B cell (primary cell): ENCODE data around the gene NUDT3. TPM values are rescaled to one million over a fixed set of nuclear protein-coding genes. Genes with fewer than 3 reads are reported as not detected.

Experiments
- ATAC-seq: fragments of 200-7000 bp; cut with Tn5 transposase; one replicate; pipeline ENCODE4 v1.10.0; 2021; ENCODE audit warnings: low read depth, mild to moderate bottlenecking, moderate number of reproducible peaks, moderate library complexity
- CTCF ChIA-PET: fragments of 350-600 bp; sonication (Branson Sonifier 250); formaldehyde crosslinking; loops from one replicate; lab custom pipeline; 2021; ENCODE audit warnings: antibody characterized with exemption, inconsistent platforms; lab: Charles Lee
- POLR2A ChIA-PET: fragments of 350-600 bp; sonication (Branson Sonifier 250); formaldehyde crosslinking; loops from one replicate; lab custom pipeline; 2021; ENCODE audit warnings: antibody characterized with exemption; lab: Charles Lee
- DNase-seq: peaks from one replicate; pipeline ENCODE4 v3.0.0; 2013
- H2AFZ ChIP-seq: 2 replicates; pipeline ENCODE4 v1.6.1; 2012; ENCODE audit warnings: mild to moderate bottlenecking, low read depth, low read length; ENCODE audit not compliant: insufficient read depth, poor library complexity, severe bottlenecking
- H3K27ac ChIP-seq, 2 donors: 1 replicate in 1 of 2; 2 replicates in 1 of 2; pipeline ENCODE4 v1.5.1; 2012 to 2013; ENCODE audit warnings: low read length in 2 of 2, mild to moderate bottlenecking in 2 of 2, moderate library complexity in 1 of 2
- H3K27me3 ChIP-seq, 4 experiments: fragments of 200-600 bp in 1 of 4; sonication (generic) in 1 of 4; replicated peaks in 1 of 4; 1 replicate in 2 of 4; 2 replicates in 2 of 4; pipeline versions ENCODE4 v1.6.1 to v1.7.0; 2013 to 2016; ENCODE audit warnings: low read length in 3 of 4, mild to moderate bottlenecking in 2 of 4, mixed read lengths in 1 of 4, moderate library complexity in 1 of 4; ENCODE audit not compliant: insufficient read depth in 4 of 4, control insufficient read depth in 3 of 4; ENCODE audit errors: control extremely low read depth in 1 of 4
- H3K36me3 ChIP-seq, 2 experiments: replicated peaks in 1 of 2; 1 replicate in 1 of 2; 2 replicates in 1 of 2; pipeline versions ENCODE4 v1.6.1 to v1.7.1; 2013; ENCODE audit warnings: low read length in 1 of 2; ENCODE audit not compliant: insufficient read depth in 2 of 2, control insufficient read depth in 1 of 2; ENCODE audit errors: control extremely low read depth in 1 of 2, extremely low read depth in 1 of 2
- H3K4me1 ChIP-seq, 2 donors: fragments of 200-600 bp in 1 of 2; sonication (generic) in 1 of 2; 1 replicate in 1 of 2; 2 replicates in 1 of 2; pipeline versions ENCODE4 v1.5.1 to v1.6.1; 2013 to 2017; ENCODE audit warnings: low read length in 2 of 2; ENCODE audit not compliant: control insufficient read depth in 2 of 2, insufficient read depth in 2 of 2
- H3K4me2 ChIP-seq: replicated peaks from 2 replicates; pipeline ENCODE3; 2012; ENCODE audit warnings: mild to moderate bottlenecking, low read depth, low read length; ENCODE audit not compliant: poor library complexity, severe bottlenecking
- H3K4me3 ChIP-seq, 5 experiments: fragments of 200-600 bp in 1 of 5; sonication (generic) in 1 of 5; 1 replicate in 3 of 5; 2 replicates in 2 of 5; pipeline versions ENCODE4 v1.5.1 to v1.7.0; 2011 to 2016; ENCODE audit warnings: low read length in 4 of 5, mild to moderate bottlenecking in 4 of 5, low read depth in 2 of 5, control low read depth in 1 of 5, moderate library complexity in 1 of 5; ENCODE audit not compliant: insufficient read depth in 1 of 5; ENCODE audit errors: control extremely low read depth in 1 of 5, extremely low read depth in 1 of 5
- H3K79me2 ChIP-seq: fragments of 200-600 bp; sonication (generic); one replicate; pipeline ENCODE4 v1.6.0; 2016; ENCODE audit warnings: low read length; ENCODE audit not compliant: control insufficient read depth, insufficient read depth
- H3K9ac ChIP-seq: fragments of 200-600 bp; sonication (generic); 2 replicates; pipeline ENCODE4 v1.6.1; 2017; ENCODE audit warnings: mild to moderate bottlenecking, low read length, moderate library complexity
- H3K9me3 ChIP-seq, 3 donors: one replicate each; pipeline versions ENCODE4 v1.6.1 to v1.7.1; 2013; ENCODE audit warnings: low read length in 2 of 3; ENCODE audit not compliant: control insufficient read depth in 2 of 3, insufficient read depth in 1 of 3; ENCODE audit errors: control extremely low read depth in 1 of 3
- H4K20me1 ChIP-seq: 2 replicates; pipeline ENCODE4 v1.6.0; 2012; ENCODE audit warnings: mild to moderate bottlenecking, low read length; ENCODE audit not compliant: insufficient read depth, control insufficient read depth, poor library complexity, severe bottlenecking
- H3K27ac Mint-ChIP-seq: one replicate; pipeline ENCODE4 v1.8.0; 2021; ENCODE audit warnings: mixed read lengths
- H3K27me3 Mint-ChIP-seq: one replicate; pipeline ENCODE4 v1.8.0; 2021; ENCODE audit warnings: mixed read lengths
- H3K4me1 Mint-ChIP-seq: one replicate; pipeline ENCODE4 v1.8.0; 2021; ENCODE audit warnings: mixed read lengths
- H3K4me3 Mint-ChIP-seq: one replicate; pipeline ENCODE4 v1.8.0; 2021; ENCODE audit warnings: mixed read lengths
- H3K9me3 Mint-ChIP-seq: one replicate; pipeline ENCODE4 v1.8.0; 2022; ENCODE audit warnings: mixed read lengths; ENCODE audit not compliant: insufficient read depth
- CTCF ChIP-seq: fragments of 200-600 bp; IDR thresholded peaks from one replicate; pipeline ENCODE4 v1.8.0; 2022; ENCODE audit warnings: antibody characterized with exemption, mild to moderate bottlenecking
- EZH2 ChIP-seq: IDR thresholded peaks from 2 replicates; pipeline ENCODE4 v1.6.1; 2012; ENCODE audit warnings: borderline replicate concordance, low read depth, mild to moderate bottlenecking, moderate library complexity, low read length; ENCODE audit not compliant: insufficient read depth, poor library complexity, severe bottlenecking
- WGBS: methylation state at CpG from one replicate; pipeline ENCODE4 v1.1.5; 2013; ENCODE audit warnings: missing lambda C conversion rate; ENCODE audit not compliant: insufficient coverage; 5-methylcytosine and 5-hydroxymethylcytosine counted together
- intact Hi-C: fragments of 100-400 bp; cut with micrococcal nuclease; formaldehyde crosslinking; loops from one replicate; pipeline ENCODE4 v1.10.0; 2022
- polyA plus RNA-seq: library from polyadenylated mRNA; depleted of rRNA; stranded (reverse); fragments of >200 nt; gene quantifications from 2 replicates; pipeline ENCODE4 v1.2.3, GENCODE V29; 2012
- total RNA-seq, 2 donors: library from RNA; stranded (reverse); fragments of 120-200 nt in 1 of 2; gene quantifications; 1 replicate in 1 of 2; 2 replicates in 1 of 2; pipeline versions ENCODE4 v1.2.3 to v1.2.4, GENCODE V29; 2013 to 2022

Gene NUDT3
- total and polyA plus RNA-seq, 2 donors (not counting 1 experiment from before 2014, with no cell fraction given): 18.2 to 37.4 TPM

GRCh38 chr6:34384321-34385153, 7.9 kb downstream of the NUDT3 start:
- Histone ChIP-seq H4K20me1 (peaks cover 57% of the 10 kb centered on the region), H3K4me2 (no peak overlapping the region), H3K27ac (peak overlapping the region in 1 of 2 donors; percentile 48), H3K9ac (no peak overlapping the region), H3K9me3 (no peaks in the 10 kb centered on the region), H3K27me3 (no peaks in the 10 kb centered on the region), H3K36me3 (peaks cover 1 to 3% of the 10 kb centered on the region in 2 experiments), H3K4me3 (no peak overlapping the region), H3K4me1 (peaks cover 4 to 11% of the 10 kb centered on the region in 2 donors), H3K79me2 (peaks cover 99% of the 10 kb centered on the region), H2AFZ (no peak overlapping the region)
- POLR2A ChIA-PET: no interaction called here
- H3K4me3 Mint-ChIP-seq: no peak overlapping the region
- no peak for TF ChIP-seq EZH2
- TF ChIP-seq CTCF: no peak
- no peaks in the 10 kb centered on the region for H3K9me3 Mint-ChIP-seq
- ATAC-seq: no peak
- no peaks in the 10 kb centered on the region for H3K27me3 Mint-ChIP-seq
- H3K4me1 Mint-ChIP-seq: peaks cover 53% of the 10 kb centered on the region
- CTCF ChIA-PET: interaction anchor here (0.9 to 2.3 kb wide), 4 partner anchors 11 to 756 kb away, joined by 3 to 9 read pairs (median 4); no protein-coding TSS in a partner anchor
- intact Hi-C loops: no loop called here
- peak overlapping the region; percentile 28 for H3K27ac Mint-ChIP-seq
- no CpG with 5 or more reads among the region's 5 CpGs for WGBS
- no peak for DNase-seq
